K562 (cell line): ENCODE measurements around the gene EPHB2.

ENCODE experiments used
- POLR2AphosphoS5 ChIP-seq: IDR thresholded peaks from 2 replicates; pipeline ENCODE4 v1.6.1; 2011; ENCODE audit warnings: mild to moderate bottlenecking, low read depth, low read length, moderate library complexity; ENCODE audit not compliant: control insufficient read depth, insufficient read depth
- TCF7L2 ChIP-seq: fragments of 150-350 bp; IDR thresholded peaks from 2 replicates; pipeline ENCODE4 v1.6.1; 2016; ENCODE audit warnings: low read depth, mild to moderate bottlenecking, low read length, moderate library complexity

DNA sequence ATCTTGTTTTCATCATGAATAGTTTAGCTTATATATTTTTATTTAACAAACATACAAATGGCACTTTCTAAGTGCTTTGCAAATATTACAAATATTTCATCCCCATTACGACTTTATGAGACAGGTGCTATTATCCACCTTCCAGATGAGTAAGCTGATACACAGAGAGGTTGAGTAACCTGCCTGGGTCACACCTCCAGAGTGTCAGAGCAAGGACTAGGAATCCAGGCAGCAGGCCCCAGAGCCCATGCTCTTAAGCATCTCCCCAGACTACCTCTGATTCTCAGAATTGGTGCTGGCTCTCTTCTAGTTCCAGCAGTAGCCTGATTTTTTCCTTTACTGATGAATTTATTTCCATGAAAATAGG, 40.0 kb downstream of the EPHB2 start:
- TF ChIP-seq TCF7L2 (no peak), POLR2AphosphoS5 (no peak)
